ENCODE data around the gene TREH.
"Not testable (repeated sequence)": the region's sequence is repeated elsewhere in the genome, so short reads cannot be mapped to it uniquely, and the experiment has no call there.

The TREH gene

DNA sequence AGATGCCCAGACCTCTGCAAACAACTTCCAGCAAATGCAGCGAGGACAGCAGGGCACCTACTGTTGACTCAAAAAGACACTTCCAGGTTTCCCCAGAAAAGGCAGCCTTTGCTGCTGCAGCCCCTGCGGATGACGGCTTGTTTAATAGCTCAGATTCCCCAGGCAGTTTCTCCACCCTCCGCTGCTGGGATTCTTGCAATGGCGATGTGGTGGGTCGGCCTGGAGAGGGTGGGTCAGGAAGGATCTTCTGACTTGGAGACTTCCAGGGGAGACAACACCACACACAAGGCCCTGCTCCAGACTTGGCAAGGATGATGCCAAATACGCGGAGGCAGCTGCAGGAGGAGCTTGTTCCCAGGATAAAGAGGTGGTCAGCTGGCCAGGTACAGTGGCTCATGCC is 17.9 kb upstream of the TREH start:
- DNase-seq (ENCODE audit: low read depth in 2 of 2), result no peak

DNA sequence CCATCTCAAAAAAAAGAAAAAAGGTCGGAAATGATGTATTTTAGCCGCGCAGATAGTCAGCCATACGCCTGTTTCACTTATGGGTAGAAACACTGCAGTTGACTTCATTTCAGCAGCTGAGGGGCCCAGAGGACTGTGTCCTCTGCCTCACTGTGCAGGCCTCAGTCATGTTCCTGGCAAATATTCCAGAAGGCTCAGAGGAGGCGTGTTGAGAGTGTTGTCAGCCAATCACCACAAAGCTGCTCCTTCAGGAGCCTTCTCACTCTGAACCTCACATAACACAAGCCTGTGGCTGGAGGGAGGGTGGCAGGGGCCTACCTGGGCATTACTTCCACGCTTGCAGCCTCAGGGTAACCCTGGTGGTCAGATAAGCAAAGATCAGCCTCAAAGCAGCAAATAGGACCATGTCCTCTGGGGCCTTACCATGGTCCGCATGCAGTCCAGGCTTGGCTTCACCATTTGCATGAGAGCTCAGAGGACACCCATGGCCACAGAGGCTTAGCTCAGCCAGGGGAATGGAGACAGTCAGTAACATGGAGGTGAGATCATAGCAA is 17.3 kb upstream of the TREH start:
- no peak for DNase-seq (ENCODE audit: low read depth in 2 of 2)

DNA sequence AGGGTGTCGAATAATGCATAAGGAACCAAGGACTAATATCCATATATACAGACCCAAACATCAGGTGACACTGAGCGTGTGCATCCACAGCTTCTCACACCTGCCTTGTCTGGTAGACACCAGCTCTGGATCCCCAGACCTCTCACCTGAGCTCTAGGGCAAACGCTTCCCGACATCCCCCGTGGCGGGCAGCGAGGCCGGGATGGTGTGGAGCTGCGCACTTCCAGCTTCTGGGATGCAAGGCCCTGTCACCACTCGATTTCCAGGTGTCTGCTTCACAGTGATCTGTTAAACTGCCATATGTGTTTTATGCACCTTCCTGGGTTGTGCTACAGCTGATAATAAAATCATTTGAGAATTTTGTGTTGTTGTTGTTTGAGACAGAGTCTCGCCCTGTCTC is 15.3 kb upstream of the TREH start:
- no peak for DNase-seq (ENCODE audit: low read depth in 2 of 2)

DNA sequence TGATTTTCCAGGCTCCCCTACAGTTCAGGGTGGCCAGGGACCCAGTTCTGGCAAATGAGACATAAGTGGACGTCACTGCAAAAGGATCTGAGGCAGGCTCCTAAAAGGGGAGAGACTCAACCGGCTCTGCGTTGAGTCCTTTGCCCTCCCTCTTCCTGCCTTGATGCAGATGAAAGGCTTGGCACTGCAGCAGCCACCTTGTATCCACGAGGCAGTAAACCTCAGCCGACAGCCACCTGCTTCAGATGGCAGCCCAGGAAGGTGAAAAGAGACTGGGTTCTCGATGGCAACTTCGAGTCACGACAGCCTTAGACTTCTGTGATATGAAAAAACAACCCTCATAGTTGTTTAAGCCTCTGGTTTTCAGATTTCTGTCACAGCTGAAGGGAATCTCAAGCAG is 14.7 kb upstream of the TREH start:
- DNase-seq (ENCODE audit: low read depth in 2 of 2), result no peak

DNA sequence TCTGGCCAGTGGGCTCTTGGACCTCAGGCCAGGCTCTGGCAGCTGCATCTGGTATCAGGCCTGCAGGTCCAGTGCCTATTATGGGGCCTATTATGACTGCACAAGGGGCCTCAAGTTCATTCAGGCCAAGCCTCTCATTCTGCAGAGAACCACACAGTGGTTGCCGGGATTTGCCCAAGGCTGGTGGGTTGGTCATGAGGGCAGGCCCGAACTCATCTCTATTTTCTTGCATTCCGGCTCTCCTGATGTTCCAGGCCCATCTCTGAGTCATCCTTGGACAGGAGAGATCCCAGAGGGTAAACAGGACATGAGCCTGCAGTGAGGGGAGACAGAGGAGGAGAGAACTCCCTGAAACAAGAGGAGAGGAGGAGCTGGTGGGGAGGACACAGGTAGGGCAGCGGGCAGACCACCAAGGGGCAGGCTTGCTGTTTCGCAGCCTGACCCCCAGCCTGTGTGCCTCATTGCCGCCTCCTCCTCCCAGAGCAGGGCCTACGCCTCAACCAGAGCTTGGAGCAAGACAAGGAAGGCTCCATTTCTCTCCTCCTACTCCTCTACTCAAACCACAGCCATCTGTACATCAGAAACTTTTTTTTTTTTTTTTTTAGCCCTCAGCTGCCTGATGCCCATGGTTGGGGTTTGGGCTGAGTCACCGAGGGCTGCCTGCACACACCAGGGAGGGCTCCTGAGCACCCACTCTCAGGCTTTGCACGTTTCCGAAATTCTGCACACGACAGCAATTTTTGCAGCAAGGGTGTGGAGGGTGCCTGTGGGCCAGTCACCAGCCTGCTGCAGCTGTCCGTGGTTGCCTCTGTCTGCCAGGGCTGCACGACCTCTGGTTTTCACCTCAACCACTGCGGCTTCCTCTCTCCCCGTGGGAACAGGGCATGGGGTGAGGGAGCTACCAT is 12.7 kb upstream of the TREH start:
- peak; percentile 65 to 72 for DNase-seq (ENCODE audit: low read depth in 2 of 2)

DNA sequence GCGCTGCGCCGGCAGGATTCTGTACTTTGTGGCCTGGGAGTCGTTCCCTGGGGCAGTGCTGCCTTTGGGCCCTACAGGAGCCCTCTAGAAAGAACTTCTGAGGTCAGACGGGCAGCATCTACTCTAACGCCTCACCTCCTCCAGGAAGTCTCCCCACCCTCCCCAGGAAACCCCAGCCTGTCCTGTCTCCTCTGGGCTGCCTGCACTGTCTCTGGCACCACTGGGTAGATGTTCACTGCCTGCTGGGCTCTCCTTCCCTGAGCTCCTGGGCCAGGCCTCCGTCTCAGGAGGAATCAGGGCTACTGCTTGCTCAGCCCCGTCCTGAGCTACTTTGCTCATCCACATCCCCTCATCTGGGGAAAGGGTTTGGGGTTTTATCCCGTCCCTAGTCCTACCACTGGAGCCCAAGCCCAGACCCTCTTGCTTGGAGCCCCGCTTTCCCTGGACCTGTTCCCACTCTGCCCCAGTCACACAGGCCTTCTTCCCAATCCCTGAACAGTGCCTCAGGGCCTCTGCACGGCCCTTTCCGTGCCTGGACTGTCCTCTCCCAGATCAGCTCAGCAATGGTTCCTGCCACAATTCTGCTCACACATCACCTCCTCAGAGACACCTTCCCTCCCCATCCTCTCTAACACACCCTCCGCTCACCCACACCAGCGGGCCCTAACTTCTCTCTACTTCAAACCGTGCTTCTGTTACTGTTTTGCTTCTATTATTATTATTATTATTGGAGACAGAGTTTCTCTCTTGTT is 11.3 kb upstream of the TREH start:
- DNase-seq (ENCODE audit: low read depth in 2 of 2), result no peak

DNA sequence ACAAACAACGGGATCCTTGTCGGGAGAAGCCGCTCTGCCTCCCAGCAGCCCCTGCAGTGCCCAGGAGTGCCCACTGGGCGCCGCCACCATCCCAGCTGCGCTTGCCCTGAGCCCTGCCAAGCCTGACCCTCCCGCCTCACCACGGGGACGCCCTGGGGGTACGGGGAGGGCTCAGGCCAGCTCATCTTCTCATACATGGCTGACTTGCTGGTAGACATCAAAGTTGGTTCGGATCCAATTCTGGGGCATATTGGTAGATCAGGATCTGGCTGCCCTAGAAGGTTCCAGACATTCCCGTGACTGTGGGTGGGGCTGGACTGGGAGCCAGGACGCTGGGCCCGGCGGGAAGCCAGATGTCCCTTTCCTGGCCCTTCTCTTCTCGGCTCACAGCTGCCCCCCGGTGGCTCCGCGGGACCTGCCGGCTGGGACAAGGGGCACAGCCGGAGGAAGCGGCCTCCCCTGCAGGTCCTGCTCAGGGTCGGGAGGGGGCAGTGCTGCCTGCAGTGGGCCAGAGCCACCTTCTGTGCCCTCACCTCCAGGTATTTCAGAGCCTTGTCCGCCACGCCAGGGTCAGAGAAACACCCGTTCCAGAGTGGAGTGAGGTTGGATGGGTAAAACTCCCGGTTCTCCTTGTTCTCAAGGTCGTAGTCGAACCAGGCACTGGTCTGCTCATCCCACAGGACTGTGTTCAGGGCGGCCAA is 10.6 kb upstream of the TREH start:
- peak; percentile 77 to 84 for DNase-seq (ENCODE audit: low read depth in 2 of 2)

DNA sequence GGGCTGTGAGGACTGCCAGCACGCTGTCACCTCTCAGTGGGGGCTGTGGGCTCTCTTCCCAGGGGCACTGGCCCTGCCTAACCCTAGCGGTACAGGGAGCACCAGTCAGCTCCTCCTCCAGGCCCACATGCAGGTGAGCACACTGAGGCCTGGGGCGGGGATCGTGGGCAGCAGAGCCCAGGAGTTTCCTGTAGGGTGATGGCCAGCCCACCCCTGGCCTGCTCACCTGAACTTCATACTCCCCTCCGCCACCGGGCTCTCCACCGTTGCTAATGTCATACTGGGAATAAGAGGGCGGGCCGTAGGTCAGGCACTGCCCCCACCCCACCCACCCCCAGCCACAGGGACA is 10.0 kb upstream of the TREH start:
- DNase-seq (ENCODE audit: low read depth in 2 of 2), result no peak

DNA sequence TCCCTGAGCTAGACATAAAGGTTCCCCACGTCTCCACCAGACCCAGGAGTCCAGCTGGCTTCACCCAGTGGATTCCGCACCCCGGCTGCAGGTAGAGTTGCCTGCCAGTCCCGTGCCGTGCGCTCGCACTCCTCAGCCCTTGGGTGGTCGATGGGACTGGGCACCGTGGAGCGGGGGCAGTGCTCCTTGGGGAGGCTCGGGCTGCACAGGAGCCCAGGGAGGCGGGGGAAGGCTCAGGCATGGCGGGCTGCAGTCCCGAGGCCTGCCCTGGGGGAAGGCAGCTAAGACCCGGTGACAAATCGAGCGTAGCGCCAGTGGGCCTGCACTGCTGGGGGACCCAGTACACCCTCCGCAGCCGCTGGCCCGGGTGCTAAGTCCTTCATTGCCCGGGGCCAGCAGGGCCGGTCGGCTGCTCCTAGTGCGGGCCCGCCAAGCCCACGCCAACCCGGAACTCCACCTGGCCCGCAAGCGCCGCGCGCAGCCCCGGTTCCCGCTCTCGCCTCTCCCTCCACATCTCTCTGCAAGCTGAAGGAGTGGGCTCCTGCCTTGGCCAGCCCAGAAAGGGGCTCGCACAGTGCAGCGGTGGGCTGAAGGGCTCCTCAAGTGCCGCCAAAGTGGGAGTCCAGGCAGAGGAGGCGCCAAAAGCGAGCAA is 9.5 kb upstream of the TREH start:
- DNase-seq (ENCODE audit: low read depth in 2 of 2), result no peak

DNA sequence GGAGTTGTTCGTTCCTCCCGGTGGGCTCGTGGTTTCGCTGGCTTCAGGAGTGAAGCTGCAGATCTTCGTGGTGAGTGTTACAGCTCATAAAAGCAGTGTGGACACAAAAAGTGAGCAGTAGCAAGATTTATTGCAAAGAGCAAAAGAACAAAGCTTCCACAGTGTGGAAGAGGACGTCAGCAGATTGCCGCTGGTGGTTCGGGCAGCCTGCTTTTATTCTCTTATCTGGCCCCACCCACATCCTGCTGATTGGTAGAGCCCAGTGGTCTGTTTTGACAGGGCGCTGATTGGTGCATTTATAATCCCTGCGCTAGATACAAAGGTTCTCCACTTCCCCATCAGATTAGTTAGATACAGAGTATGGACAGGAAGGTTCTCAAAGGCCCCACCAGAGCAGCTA is 8.9 kb upstream of the TREH start:
- not testable (repeated sequence) for DNase-seq (ENCODE audit: low read depth in 2 of 2)

DNA sequence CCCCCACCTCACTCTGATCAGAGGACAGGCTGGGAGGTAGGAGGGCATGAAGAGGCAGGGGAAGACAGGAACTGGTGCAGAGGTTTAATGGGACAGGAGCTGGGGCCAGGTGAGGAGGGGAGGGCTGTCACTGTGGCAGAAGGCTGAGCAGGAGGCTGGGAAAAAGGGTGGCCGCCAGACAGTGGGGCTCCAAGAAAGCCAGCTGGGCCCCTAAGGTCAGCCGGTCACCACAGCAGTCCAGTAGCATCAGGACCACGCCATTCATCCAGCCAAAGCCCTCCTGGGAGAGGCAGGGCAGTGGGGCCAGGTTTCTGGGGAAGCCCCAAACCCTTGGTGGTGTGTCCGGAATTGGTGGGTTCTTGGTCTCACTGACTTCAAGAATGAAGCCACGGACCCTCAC is 8.5 kb upstream of the TREH start:
- DNase-seq (ENCODE audit: low read depth in 2 of 2), result no peak

DNA sequence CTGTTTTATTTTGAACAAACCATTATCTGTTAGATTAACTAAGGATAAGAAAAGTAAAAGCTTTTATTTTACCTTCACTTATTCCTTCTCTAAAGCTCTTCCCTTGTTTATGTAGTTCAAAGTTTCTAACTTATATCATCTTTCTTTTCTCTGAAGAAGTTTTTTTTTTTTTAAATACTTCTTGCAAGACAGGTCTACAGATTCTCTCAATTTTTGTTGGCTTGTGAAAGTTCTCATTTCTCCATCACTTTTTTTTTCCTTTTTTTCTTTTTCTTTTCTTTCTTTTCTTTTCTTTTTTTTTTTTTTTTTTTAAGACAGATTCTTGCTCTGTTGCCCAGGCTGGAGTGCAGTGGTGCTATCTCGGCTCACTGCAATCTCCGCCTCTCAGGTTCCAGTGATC is 4.7 kb upstream of the TREH start:
- DNase-seq (ENCODE audit: low read depth in 2 of 2), result no peak

DNA sequence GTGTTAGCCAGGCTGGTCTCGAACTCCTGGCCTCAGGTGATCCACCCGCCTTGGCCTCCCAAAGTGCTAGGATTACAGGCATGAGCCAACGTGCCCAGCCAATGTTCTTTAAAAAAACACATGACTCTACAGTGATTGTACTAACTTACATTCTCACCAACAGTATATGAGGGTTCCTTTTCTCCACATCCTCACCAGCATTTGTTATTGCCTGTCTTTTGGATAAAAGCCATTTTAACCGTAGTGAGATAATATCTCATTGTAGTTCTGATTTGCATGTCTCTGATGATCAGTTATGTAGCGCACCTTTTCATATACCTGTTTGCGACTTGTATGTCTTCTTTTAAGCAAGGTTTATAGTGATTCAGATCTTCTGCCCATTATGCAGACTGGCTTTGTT is 3.5 kb upstream of the TREH start:
- DNase-seq (ENCODE audit: low read depth in 2 of 2), result not testable (repeated sequence)

DNA sequence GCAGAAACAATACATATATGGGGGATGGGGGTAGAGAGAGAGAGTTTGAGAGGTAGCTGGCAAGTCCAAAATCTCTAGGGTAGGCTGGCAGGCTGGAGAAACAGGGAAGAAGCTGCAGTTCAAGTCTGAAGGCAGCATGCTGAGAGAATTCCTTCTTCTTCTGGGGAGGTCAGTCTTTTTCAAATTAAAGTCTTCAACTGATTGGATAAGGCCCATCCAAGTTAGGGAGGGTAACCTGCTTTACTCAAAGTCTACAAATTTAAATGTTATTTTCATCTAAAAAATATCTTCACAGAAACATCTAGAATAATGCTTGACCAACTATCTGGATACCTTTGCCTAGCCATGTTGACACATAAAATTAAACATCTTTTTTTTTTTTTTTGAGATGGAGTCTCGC is 2.9 kb upstream of the TREH start:
- DNase-seq (ENCODE audit: low read depth in 2 of 2), result no peak

DNA sequence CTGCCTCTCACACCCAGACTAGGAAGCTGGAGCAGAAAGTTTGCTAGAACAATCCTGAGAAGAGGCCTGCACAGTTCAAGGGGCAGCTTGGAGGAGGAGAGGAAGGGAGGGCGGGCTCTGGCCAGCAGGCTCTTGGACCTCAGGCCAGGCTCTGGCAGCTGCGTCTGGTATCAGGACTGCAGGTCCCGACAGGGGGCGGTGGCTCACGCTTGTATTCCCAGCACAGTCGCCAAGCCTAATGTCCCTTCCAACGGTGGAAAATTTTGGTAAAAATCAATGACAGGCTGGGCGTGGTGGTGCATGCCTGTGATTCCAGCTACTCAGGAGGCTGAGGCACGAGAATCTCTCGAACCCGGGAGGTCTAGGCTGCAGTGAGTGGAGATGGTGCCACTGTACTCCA is 542 bp downstream of the TREH start:
- not testable (repeated sequence) for DNase-seq (ENCODE audit: low read depth in 2 of 2)

DNA sequence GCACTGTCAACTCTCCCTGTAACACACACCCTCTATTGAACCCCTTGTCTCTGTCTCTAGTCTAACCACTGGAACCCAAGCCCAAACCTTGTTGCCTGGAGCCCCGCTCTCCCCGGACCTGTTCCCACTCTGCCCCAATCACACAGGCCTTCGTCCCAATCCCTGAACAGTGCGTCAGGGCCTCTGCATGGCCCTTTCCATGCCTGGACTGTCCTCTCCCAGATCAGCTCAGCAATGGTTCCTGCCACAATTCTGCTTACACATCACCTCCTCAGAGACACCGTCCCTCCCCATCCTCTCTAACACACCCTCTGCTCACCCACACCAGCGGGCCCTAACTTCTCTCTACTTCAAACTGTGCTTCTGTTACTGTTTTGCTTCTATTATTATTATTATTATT is 1.5 kb downstream of the TREH start:
- DNase-seq (ENCODE audit: low read depth in 2 of 2), result no peak

DNA sequence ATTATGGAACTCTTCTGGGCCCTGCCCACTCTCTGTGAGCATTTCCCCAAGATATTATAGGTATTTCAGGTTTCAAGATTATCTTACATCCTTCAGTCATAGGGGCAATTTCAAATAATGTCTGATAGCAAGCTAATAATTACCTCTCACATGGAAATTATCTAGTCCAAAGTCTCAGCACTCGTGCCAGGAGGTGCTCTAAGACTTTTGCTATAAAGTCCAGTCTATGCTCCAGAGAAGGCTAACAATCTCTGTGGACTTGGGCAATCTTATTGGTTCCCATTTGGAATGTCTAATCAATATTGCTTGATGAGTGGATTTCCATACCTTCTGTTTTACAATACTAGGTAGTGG is 5.4 kb downstream of the TREH start:
- DNase-seq (ENCODE audit: low read depth in 2 of 2), result no peak

DNA sequence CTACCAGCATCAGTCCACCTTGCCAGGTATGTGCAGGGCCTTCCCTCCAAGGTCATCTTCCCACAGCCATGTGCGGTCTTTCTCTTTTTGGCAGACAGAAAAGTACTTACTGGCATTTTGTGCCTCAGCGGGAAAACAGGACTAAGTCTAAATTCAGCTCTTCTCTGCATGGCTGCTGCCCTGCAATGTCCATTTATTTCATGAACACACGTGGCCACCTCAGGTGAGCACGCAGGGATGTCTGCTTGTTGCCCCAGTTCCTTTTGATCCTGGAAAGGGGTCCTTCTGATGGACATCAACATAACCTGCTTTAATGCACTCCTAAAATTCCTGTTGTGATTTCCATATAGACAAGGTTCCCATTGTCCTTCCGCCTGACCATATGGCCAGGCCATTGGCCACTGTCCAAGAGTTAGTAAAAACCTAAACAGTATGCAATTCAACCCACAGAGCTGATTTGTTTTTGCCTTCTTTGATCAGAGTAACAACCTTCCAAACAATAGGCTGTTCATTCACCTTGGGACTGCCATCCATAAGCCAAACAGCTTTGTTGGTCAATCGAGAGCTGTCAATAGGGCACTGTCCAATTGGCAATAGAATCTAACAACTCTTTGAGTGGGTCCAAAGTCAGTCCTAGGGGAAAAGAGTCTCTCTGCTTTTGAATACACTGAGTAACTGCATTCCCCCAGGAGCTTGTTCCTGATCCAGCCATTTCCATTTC is 5.9 kb downstream of the TREH start:
- DNase-seq (ENCODE audit: low read depth in 2 of 2), result no peak

DNA sequence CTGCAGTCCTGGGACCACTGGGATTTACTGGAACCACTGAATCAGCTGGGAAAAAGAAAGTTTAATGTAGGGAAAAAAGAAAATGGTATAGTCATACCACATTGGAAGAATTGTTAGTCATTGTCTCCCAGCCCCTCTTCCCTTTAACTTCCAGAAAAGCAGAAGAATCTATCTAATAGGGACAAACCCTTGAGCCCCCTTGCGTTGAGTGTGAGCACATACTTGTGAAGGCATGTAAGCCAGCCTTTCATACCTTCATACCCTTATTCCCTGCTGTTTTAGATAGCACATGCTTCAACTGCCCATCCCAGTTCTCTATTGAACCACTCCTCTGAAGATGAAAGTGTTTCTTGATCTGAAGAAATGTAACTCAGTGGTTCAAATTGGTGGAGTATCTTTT is 6.6 kb downstream of the TREH start:
- DNase-seq (ENCODE audit: low read depth in 2 of 2), result no peak

DNA sequence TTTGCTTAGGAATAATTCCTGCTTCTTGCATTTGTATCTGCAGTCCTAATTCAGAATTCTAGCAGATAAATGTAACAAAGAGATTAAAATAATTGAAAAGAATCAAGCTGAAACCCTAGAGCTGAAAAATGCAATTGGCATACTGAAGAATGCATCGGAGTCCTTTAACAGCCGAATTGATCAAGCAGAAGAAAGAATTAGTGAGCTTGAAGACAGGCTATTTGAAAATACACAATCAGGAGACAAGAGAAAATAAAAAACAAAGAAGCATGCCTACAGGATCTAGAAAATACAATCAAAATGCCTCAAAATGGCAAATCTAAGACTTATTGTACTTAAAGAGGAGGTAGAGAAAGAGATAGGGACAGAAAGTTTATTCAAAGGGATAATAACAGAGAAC is 8.2 kb downstream of the TREH start:
- DNase-seq (ENCODE audit: low read depth in 2 of 2), result no peak

DNA sequence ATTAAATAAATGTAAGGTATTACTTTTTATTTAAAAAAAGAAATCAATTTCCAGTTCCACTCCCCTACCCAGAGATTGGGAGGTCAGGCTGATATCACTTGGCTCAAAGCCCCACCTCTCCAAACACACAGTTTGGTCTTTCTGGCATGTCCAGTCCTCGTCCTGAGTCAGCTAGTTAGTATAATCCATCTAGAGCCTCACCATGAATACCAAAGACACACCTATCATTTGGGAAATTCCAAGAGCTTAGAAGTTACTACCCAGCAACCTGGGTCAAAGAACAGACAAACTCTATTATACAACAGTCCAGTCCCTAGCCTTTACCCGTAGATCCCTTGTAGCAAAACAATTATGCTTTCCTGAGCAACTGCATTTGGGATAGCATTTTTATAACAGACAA is 9.4 kb downstream of the TREH start:
- no peak for DNase-seq (ENCODE audit: low read depth in 2 of 2)
